ENCODE results near the gene RPL7L1. TPM values are rescaled to one million over a fixed set of nuclear protein-coding genes. Genes with fewer than 3 reads are reported as not detected.

The RPL7L1 gene
- total and polyA plus RNA-seq, 2 of the 4 experiments (the other 2 are of a cell fraction) = 43.0 to 112 TPM

DNA sequence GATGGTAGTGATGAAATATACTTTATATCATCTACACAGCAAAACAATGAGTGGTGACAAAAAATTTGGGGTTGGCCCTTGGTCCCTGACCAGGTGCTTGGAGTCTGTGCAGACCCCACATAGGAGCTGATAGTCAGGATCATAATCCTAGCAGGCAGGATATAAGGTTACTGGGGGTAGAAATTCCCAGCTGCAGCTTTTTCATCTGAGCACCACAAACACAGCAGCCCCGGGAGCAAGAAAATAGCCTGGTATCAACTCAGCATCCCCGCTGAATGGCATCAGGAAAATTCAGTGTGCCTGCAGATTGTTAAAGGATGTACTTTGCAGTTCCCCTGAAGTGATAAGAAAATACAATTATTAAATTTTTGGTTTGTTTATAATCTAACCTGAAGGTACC, 27.8 kb upstream of the RPL7L1 start:
- H3K4me2 ChIP-seq (ENCODE audit: low read depth, low read length) = no peak overlapping the region
- no peak overlapping the region for H3K4ac ChIP-seq (ENCODE audit: low read depth, low read length)
- H2AFZ ChIP-seq (replicated peaks; ENCODE audit: low read length, poor library complexity) = no peak overlapping the region
- H3K9me3 ChIP-seq (ENCODE audit: control insufficient read depth, insufficient read depth, low read length) = no peaks in the 10 kb centered on the region
- H2BK5ac ChIP-seq (ENCODE audit: low read depth, low read length, poor library complexity, severe bottlenecking) = no peak overlapping the region
- no peak overlapping the region for H4K91ac ChIP-seq (ENCODE audit: insufficient read depth, low read depth, low read length)
- no TSS peak for BruUV-seq (replicated peaks)
- ATAC-seq (ENCODE audit: low read depth) (no peak), DNase-seq (no peak)
- H3K56ac ChIP-seq (ENCODE audit: extremely low read depth, insufficient read depth, low read length) = no peak overlapping the region
- no peaks in the 10 kb centered on the region for H3K27me3 ChIP-seq (ENCODE audit: control insufficient read depth, insufficient read depth, low read length)
- H2BK15ac ChIP-seq (ENCODE audit: low read depth, low read length) = no peak overlapping the region
- H3K23ac ChIP-seq (ENCODE audit: low read depth, low read length) = no peak overlapping the region
- TF ChIP-seq SMC3 (IDR thresholded peaks at IDR 0.05; ENCODE audit: low read depth, low read length) = no peak
- TF ChIP-seq RCOR1 (IDR thresholded peaks at IDR 0.05; ENCODE audit: insufficient replicate concordance, low read length) = no peak
- TF ChIP-seq, protein P1, sequence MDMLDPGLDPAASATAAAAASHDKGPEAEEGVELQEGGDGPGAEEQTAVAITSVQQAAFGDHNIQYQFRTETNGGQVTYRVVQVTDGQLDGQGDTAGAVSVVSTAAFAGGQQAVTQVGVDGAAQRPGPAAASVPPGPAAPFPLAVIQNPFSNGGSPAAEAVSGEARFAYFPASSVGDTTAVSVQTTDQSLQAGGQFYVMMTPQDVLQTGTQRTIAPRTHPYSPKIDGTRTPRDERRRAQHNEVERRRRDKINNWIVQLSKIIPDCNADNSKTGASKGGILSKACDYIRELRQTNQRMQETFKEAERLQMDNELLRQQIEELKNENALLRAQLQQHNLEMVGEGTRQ (IDR thresholded peaks at IDR 0.05; ENCODE audit: low read depth, low read length) = no peak
- no peak for TF ChIP-seq CHD1 (IDR thresholded peaks at IDR 0.05; ENCODE audit: low read depth, low read length)
- no peak for TF ChIP-seq CEBPB (IDR thresholded peaks at IDR 0.05; ENCODE audit: low read depth, low read length)
- no peak for TF ChIP-seq FOS (IDR thresholded peaks at IDR 0.05; ENCODE audit: low read depth, low read length)
- no peak for TF ChIP-seq MXI1 (IDR thresholded peaks at IDR 0.05; ENCODE audit: borderline replicate concordance, low read depth, low read length)
- TF ChIP-seq, protein P2, sequence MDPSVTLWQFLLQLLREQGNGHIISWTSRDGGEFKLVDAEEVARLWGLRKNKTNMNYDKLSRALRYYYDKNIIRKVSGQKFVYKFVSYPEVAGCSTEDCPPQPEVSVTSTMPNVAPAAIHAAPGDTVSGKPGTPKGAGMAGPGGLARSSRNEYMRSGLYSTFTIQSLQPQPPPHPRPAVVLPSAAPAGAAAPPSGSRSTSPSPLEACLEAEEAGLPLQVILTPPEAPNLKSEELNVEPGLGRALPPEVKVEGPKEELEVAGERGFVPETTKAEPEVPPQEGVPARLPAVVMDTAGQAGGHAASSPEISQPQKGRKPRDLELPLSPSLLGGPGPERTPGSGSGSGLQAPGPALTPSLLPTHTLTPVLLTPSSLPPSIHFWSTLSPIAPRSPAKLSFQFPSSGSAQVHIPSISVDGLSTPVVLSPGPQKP (IDR thresholded peaks at IDR 0.05; ENCODE audit: borderline replicate concordance, low read depth, low read length) = no peak
- TF ChIP-seq RAD21 (IDR thresholded peaks at IDR 0.05; ENCODE audit: low read length) = no peak
- no peak for TF ChIP-seq BHLHE40 (IDR thresholded peaks at IDR 0.05; ENCODE audit: low read depth, low read length)
- TF ChIP-seq POLR2A (IDR thresholded peaks at IDR 0.05; ENCODE audit: low read depth, low read length) = no peak
- TF ChIP-seq RFX5 (IDR thresholded peaks at IDR 0.05; ENCODE audit: low read depth, low read length) = no peak
- no peak for TF ChIP-seq MAFK (IDR thresholded peaks at IDR 0.05; ENCODE audit: low read depth, low read length)
- no peak overlapping the region for H4K5ac ChIP-seq (ENCODE audit: low read depth, low read length)
- dilution Hi-C loops (cut with HindIII; ENCODE audit: low sequenced_read_pairs, unreplicated experiment) (loop anchor here (25.0 kb wide), 1 partner anchor 189 kb away; no protein-coding TSS in a partner anchor), in situ Hi-C loops (cut with MboI; ENCODE audit: low sequenced_read_pairs) (no loop called here), intact Hi-C loops (cut with micrococcal nuclease) (loop anchor here (5.0 kb wide), 1 partner anchor 34 kb away; no protein-coding TSS in a partner anchor)
- no peak overlapping the region for H3K18ac ChIP-seq (ENCODE audit: low read depth, low read length)
- no peak overlapping the region for H3K14ac ChIP-seq (replicated peaks; ENCODE audit: low read depth, low read length)
- H2BK120ac ChIP-seq (ENCODE audit: low read depth, low read length) = no peak overlapping the region
- no peak overlapping the region for H4K8ac ChIP-seq (ENCODE audit: low read depth in 2 of 2, low read length in 2 of 2)
- peaks cover 8% of the 10 kb centered on the region for H3K36me3 ChIP-seq (ENCODE audit: control insufficient read depth, insufficient read depth, low read length)
- no CpG with 5 or more reads among the region's 2 CpGs for WGBS, 2 experiments (ENCODE audit: extremely low coverage in 2 of 2, insufficient read length in 1 of 2)
- no peaks in the 10 kb centered on the region for H4K20me1 ChIP-seq (ENCODE audit: insufficient read depth, low read length)
- H3K4me3 ChIP-seq (ENCODE audit: insufficient read depth, low read depth, low read length) = no peak overlapping the region
- H2AK5ac ChIP-seq (ENCODE audit: low read depth, low read length) = no peak overlapping the region
- H3K79me1 ChIP-seq (ENCODE audit: low read depth in 1 of 2, low read length in 2 of 2) = peaks cover 0 to 8% of the 10 kb centered on the region in 2 experiments; a peak in 2 of 4 replicates
- H3K4me1 ChIP-seq (ENCODE audit: control insufficient read depth, insufficient read depth, low read length) = no peaks in the 10 kb centered on the region
- H2AK9ac ChIP-seq (replicated peaks; ENCODE audit: low read depth, low read length, poor library complexity) = no peak overlapping the region
- peaks cover 7% of the 10 kb centered on the region; the same call in 1 of the 2 replicates for H3K9me1 ChIP-seq (ENCODE audit: insufficient read depth, low read length)
- H2BK20ac ChIP-seq (ENCODE audit: low read depth, low read length) = no peak overlapping the region
- ChIA-PET CTCF (no interaction called here), POLR2A (ENCODE audit: unreplicated experiment) (no interaction called here)
- H3K27ac ChIP-seq (ENCODE audit: insufficient read depth, low read length) = no peak overlapping the region
- H3K9ac ChIP-seq (ENCODE audit: low read depth, low read length) = no peak overlapping the region
